ENCODE data around the gene PPP1R12A. TPM values are rescaled to one million over a fixed set of nuclear protein-coding genes. Genes with fewer than 3 reads are reported as not detected.
A peak's percentile ranks its signal among the peaks of the same experiment; 100 is the strongest.

PPP1R12A gene
- total RNA-seq, 2 donors from 2014 or later: 112 to 131 TPM

DNA sequence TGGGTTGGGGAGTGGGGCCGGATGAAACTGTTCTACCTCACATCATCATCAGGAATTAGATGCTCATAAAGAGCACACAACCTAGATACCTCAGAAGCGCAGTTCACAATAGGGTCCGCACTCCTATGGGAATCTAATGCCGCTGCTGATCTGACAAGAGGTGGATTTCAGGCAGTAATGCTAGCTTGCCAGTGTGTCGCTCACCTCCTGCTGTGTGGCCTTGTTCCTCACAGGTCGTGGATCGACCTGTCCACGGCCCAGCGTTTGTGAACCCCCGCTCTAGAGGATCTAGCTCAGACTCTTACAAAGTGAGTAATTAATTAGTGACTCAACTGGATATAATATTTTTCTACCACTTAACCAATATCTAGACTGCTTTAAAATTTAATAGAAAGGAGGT lies 5.8 kb downstream of the PPP1R12A start:
- peak overlapping the region; percentile 76 to 82 for H3K27ac Mint-ChIP-seq
- no peaks in the 10 kb centered on the region for H3K9me3 Mint-ChIP-seq
- no peaks in the 10 kb centered on the region for H3K36me3 Mint-ChIP-seq
- no peaks in the 10 kb centered on the region for H3K27me3 Mint-ChIP-seq
- ATAC-seq (no peak), DNase-seq (ENCODE audit: low spot score) (no peak)
- H3K4me1 Mint-ChIP-seq (ENCODE audit: low read depth in 2 of 2): peaks cover 40 to 66% of the 10 kb centered on the region in 2 donors
- H3K4me3 Mint-ChIP-seq: peak overlapping the region; percentile 69

DNA sequence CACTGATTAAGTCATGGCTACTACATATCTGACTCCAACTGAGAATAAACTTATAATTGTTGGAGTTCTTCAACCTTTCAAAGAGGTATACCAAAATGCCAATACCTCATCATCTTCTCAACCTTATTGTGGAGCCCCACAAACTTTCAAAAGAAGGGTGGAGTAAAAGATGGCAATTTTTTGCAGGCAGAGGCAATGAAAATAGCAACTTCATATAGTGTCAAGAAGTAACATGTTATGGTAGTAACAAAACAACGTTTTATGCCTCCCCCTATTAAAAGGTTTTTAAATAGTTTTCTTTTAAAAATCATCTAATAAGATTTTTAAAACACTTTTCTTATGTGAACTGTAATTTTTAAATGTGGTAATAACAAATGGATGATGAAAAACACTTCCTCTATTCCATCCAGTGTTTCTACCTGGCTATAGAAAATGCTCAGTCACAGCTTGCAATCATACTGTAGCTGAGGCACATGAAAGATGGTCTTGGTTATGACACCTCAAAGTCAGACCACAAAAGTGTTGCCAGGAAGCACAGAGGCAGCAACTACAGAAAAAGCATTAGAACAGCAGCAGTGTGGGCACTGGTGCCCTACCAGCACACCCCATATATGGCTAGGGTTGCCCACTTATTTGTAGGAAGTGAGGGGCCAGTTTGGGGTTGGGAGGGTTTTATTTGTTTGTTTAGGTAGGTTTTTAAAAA lies 7.0 kb downstream of the PPP1R12A start:
- H3K9me3 Mint-ChIP-seq: no peaks in the 10 kb centered on the region
- peak overlapping the region; percentile 69 for H3K4me3 Mint-ChIP-seq
- peak; percentile 89 to 99 for ATAC-seq
- H3K36me3 Mint-ChIP-seq: no peaks in the 10 kb centered on the region
- H3K27me3 Mint-ChIP-seq: no peaks in the 10 kb centered on the region
- H3K27ac Mint-ChIP-seq: peak overlapping the region; percentile 76 to 82
- peaks cover 34 to 55% of the 10 kb centered on the region in 2 donors for H3K4me1 Mint-ChIP-seq (ENCODE audit: low read depth in 2 of 2)
- DNase-seq (ENCODE audit: low spot score): peak; percentile 69

- ATAC-seq: no peak
- Mint-ChIP-seq H3K4me1 (ENCODE audit: low read depth in 2 of 2) (peaks cover 31 to 52% of the 10 kb centered on the region in 2 donors), H3K4me3 (peak overlapping the region; percentile 20)
Observed at GRCh38 chr12:79926951-79927350, 7.9 kb downstream of the PPP1R12A start.

DNA sequence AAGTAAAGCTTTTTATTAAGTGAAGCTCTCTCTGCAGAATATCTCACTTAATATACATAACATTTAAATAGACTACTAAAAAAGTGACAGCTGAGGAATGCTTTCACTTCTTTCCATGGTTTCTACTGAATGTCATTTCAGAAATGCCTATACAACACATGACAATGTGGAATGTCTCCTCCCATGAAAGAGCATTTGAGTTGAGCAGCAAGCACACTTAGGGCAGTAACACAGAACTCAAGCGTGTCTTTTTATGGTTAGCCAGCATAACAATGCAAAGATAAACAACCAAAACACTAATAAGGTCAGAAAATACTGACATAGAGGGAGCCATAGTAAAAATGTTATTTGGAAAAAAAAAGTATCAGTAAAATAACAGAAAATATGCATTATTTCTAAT lies 9.4 kb downstream of the PPP1R12A start:
- Mint-ChIP-seq H3K27me3 (no peaks in the 10 kb centered on the region), H3K36me3 (no peaks in the 10 kb centered on the region), H3K27ac (no peak overlapping the region), H3K4me3 (no peak overlapping the region), H3K4me1 (ENCODE audit: low read depth in 2 of 2) (peaks cover 36 to 60% of the 10 kb centered on the region in 2 donors), H3K9me3 (no peaks in the 10 kb centered on the region)
- DNase-seq (ENCODE audit: low spot score): no peak
- ATAC-seq: no peak

More at GRCh38 chr12:79926951-79927350, 7.9 kb downstream of the PPP1R12A start:
- Mint-ChIP-seq H3K36me3 (no peaks in the 10 kb centered on the region), H3K27ac (peak overlapping the region; percentile 76 to 82), H3K9me3 (no peaks in the 10 kb centered on the region), H3K27me3 (no peaks in the 10 kb centered on the region)
- no peak for DNase-seq (ENCODE audit: low spot score)

DNA sequence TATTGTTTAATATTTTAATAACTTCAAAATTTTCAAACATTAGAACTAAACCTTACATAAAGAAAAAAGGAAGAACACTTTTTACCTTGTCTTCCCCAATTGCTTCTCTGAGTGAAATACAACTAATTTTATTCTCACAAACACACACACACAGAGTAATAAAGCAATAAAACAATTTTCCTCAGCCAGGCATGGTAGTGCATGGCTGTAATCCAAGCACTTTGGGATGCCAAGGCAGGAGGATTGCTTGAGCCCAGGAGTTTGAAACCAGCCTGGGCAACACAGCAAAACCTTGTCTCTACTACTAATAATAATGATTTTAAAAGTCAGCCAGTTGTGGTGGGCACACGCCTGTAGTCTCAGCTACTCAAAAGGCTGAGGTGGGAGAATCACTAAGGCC lies 13.1 kb downstream of the PPP1R12A start:
- no peak for DNase-seq (ENCODE audit: low spot score)
- Mint-ChIP-seq H3K9me3 (no peaks in the 10 kb centered on the region), H3K36me3 (no peaks in the 10 kb centered on the region), H3K27me3 (no peaks in the 10 kb centered on the region), H3K4me1 (ENCODE audit: low read depth in 2 of 2) (peaks cover 47 to 55% of the 10 kb centered on the region in 2 donors), H3K4me3 (no peak overlapping the region), H3K27ac (peak overlapping the region in 1 of 2 donors; percentile 20)
- ATAC-seq: no peak

GRCh38 chr12:79920421-79921238 lies 14.3 kb downstream of the PPP1R12A start:
- H3K9me3 Mint-ChIP-seq: no peaks in the 10 kb centered on the region
- no peak for ATAC-seq
- DNase-seq (ENCODE audit: low spot score): no peak
- H3K36me3 Mint-ChIP-seq: no peaks in the 10 kb centered on the region
- no peak overlapping the region for H3K4me3 Mint-ChIP-seq
- H3K27me3 Mint-ChIP-seq: no peaks in the 10 kb centered on the region
- no peak overlapping the region for H3K27ac Mint-ChIP-seq
- H3K4me1 Mint-ChIP-seq (ENCODE audit: low read depth in 2 of 2): peaks cover 56 to 60% of the 10 kb centered on the region in 2 donors

- H3K4me1 Mint-ChIP-seq (ENCODE audit: low read depth in 2 of 2): peaks cover 55 to 59% of the 10 kb centered on the region in 2 donors
- H3K4me3 Mint-ChIP-seq: no peak overlapping the region
- H3K9me3 Mint-ChIP-seq: no peaks in the 10 kb centered on the region
- H3K27ac Mint-ChIP-seq: no peak overlapping the region
- no peak for DNase-seq (ENCODE audit: low spot score)
- H3K36me3 Mint-ChIP-seq: no peaks in the 10 kb centered on the region
- no peaks in the 10 kb centered on the region for H3K27me3 Mint-ChIP-seq
- ATAC-seq: no peak
Observed at GRCh38 chr12:79919762-79920161, 15.1 kb downstream of the PPP1R12A start.

DNA sequence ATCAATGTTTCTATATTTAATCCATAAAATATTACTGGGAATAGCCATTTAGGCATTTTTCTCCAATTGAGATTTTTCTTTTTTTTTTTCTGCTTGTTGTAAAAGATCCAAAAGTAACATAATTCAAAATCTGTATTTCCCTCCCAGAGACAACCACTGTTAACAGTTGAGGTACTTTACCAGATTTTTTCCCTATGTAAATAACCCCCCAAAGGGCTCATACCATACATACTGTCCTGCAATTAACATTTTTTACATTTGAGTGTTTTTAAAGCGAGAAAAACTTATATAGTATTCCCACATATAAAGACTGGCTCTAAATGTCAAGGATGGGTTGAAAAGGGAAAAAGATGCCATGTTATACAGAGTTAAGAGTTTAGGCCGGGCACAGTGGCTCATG lies 18.1 kb downstream of the PPP1R12A start:
- DNase-seq (ENCODE audit: low spot score) (no peak), ATAC-seq (no peak)
- H3K9me3 Mint-ChIP-seq: no peaks in the 10 kb centered on the region
- H3K27ac Mint-ChIP-seq: peak overlapping the region in 1 of 2 donors; percentile 39
- H3K4me1 Mint-ChIP-seq (ENCODE audit: low read depth in 2 of 2): peaks cover 67 to 69% of the 10 kb centered on the region in 2 donors
- no peak overlapping the region for H3K4me3 Mint-ChIP-seq
- H3K27me3 Mint-ChIP-seq: no peaks in the 10 kb centered on the region
- no peaks in the 10 kb centered on the region for H3K36me3 Mint-ChIP-seq

- H3K4me1 Mint-ChIP-seq (ENCODE audit: low read depth in 2 of 2): peaks cover 49 to 56% of the 10 kb centered on the region in 2 donors
- peak overlapping the region; percentile 16 to 36 for H3K27ac Mint-ChIP-seq
- H3K36me3 Mint-ChIP-seq: no peaks in the 10 kb centered on the region
- ATAC-seq (no peak), DNase-seq (ENCODE audit: low spot score) (no peak)
- no peaks in the 10 kb centered on the region for H3K27me3 Mint-ChIP-seq
- H3K4me3 Mint-ChIP-seq: peak overlapping the region; percentile 7
- no peaks in the 10 kb centered on the region for H3K9me3 Mint-ChIP-seq
Observed at GRCh38 chr12:79911889-79912656, 22.8 kb downstream of the PPP1R12A start.

GRCh38 chr12:79908366-79908765 lies 26.5 kb downstream of the PPP1R12A start:
- no peak for ATAC-seq
- no peaks in the 10 kb centered on the region for H3K9me3 Mint-ChIP-seq
- no peak overlapping the region for H3K4me3 Mint-ChIP-seq
- no peaks in the 10 kb centered on the region for H3K27me3 Mint-ChIP-seq
- H3K27ac Mint-ChIP-seq: peak overlapping the region; percentile 55 to 76
- DNase-seq (ENCODE audit: low spot score): no peak
- peaks cover 31 to 49% of the 10 kb centered on the region in 2 donors for H3K4me1 Mint-ChIP-seq (ENCODE audit: low read depth in 2 of 2)
- H3K36me3 Mint-ChIP-seq: no peaks in the 10 kb centered on the region

DNA sequence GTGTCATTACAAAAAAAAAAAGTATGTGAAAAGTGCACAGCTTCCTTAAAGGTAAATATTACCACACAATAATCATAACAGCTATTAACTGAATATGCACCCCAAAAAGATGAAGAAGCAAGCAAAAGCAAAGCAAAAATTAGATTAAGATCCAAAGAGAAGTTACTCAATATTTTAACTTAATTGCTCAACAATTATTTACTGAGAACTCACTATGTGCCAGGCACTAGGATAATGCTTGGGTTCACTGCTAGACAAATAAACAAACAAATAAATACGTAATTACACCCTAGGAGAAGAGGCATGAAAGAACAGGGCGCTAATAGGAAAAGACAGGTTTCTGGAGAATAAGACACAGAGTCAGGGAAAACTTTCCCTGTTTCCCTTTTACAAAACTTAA lies 33.4 kb downstream of the PPP1R12A start:
- Mint-ChIP-seq H3K36me3 (no peaks in the 10 kb centered on the region), H3K9me3 (no peaks in the 10 kb centered on the region), H3K4me3 (no peak overlapping the region), H3K27ac (peak overlapping the region in 1 of 2 donors; percentile 6), H3K27me3 (no peaks in the 10 kb centered on the region), H3K4me1 (ENCODE audit: low read depth in 2 of 2) (peaks cover 47 to 62% of the 10 kb centered on the region in 2 donors)
- ATAC-seq (no peak), DNase-seq (ENCODE audit: low spot score) (no peak)

DNA sequence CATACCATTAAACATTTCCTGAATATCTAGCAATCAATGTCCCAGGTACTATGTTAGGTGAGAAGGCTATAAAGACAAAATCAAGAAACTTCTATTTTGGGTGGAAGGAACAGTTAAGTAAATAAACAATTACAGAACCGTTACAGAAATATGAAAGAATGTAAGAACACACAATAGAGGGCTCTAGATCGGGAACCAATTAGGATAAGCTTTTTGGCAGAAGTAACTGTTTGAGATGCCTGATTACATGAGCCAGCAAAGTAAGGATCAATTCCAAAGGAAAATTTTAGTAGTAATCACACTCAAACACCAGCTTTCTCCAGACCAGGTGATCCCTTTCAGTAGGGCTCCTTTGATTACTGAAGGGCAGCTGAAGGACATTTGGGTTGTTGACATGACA lies 33.9 kb downstream of the PPP1R12A start:
- Mint-ChIP-seq H3K9me3 (no peaks in the 10 kb centered on the region), H3K27ac (no peak overlapping the region), H3K27me3 (no peaks in the 10 kb centered on the region), H3K36me3 (no peaks in the 10 kb centered on the region), H3K4me3 (no peak overlapping the region), H3K4me1 (ENCODE audit: low read depth in 2 of 2) (peaks cover 47 to 64% of the 10 kb centered on the region in 2 donors)
- no peak for DNase-seq (ENCODE audit: low spot score)
- no peak for ATAC-seq

- H3K27ac Mint-ChIP-seq: no peak overlapping the region
- no peaks in the 10 kb centered on the region for H3K9me3 Mint-ChIP-seq
Observed at GRCh38 chr12:79900199-79900598, 34.7 kb downstream of the PPP1R12A start.

More at GRCh38 chr12:79900199-79900598, 34.7 kb downstream of the PPP1R12A start:
- Mint-ChIP-seq H3K4me1 (ENCODE audit: low read depth in 2 of 2) (peaks cover 52 to 68% of the 10 kb centered on the region in 2 donors), H3K4me3 (no peak overlapping the region), H3K27me3 (no peaks in the 10 kb centered on the region), H3K36me3 (no peaks in the 10 kb centered on the region)
- no peak for DNase-seq (ENCODE audit: low spot score)
- no peak for ATAC-seq

All from natural killer cell treated with Interleukin-12 subunit alpha and Interleukin-12 subunit beta and Interleukin-15 and Interleukin-18, amount 100 ng/mL, for 72 hours (primary cell).